Activated T-cell treated with anti-CD3 and anti-CD28 coated beads, Interleukin-2, amount 50 U/mL, for 24 hours (primary cell): ENCODE results near the gene DIS3L2.

Experiments
- DNase-seq: peaks from one replicate; pipeline ENCODE4 v3.0.0-alpha.2; 2020
- H3K27ac Mint-ChIP-seq: 2 replicates; pipeline ENCODE4 v1.8.0; 2020; ENCODE audit warnings: mild to moderate bottlenecking, mixed read lengths
- H3K27me3 Mint-ChIP-seq: 2 replicates; pipeline ENCODE4 v1.8.0; 2020; ENCODE audit warnings: mixed read lengths
- H3K36me3 Mint-ChIP-seq: 2 replicates; pipeline ENCODE4 v1.8.0; 2020; ENCODE audit warnings: low read depth, mixed read lengths
- H3K4me1 Mint-ChIP-seq: 2 replicates; pipeline ENCODE4 v1.8.0; 2020; ENCODE audit warnings: low read depth, mixed read lengths
- H3K4me3 Mint-ChIP-seq: 2 replicates; pipeline ENCODE4 v1.8.0; 2020; ENCODE audit warnings: mild to moderate bottlenecking, moderate library complexity, mixed read lengths
- H3K9me3 Mint-ChIP-seq: 2 replicates; pipeline ENCODE4 v1.8.0; 2020; ENCODE audit warnings: mixed read lengths

The DIS3L2 gene

DNA sequence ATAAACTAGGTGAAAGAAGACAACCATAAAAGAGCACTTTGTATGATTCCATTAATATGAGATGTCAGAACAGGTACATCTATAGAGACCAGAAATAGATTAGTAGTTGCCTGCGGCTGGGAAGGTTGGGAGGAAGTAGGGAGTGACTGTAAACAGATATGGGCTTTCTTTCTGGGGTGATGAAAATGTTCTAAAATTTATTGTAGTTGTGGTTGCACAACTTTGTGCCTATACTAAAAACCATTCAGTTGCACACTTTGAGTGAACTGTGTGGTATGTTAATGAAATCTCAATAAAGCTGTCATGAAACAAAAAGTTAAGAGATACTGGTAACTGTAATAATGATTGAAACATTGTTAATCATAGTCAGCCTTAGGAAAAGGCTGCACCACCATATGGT is 264.4 kb downstream of the DIS3L2 start:
- Mint-ChIP-seq H3K27me3 (no peaks in the 10 kb centered on the region), H3K27ac (no peak overlapping the region), H3K9me3 (no peaks in the 10 kb centered on the region), H3K4me1 (peaks cover 2% of the 10 kb centered on the region), H3K4me3 (no peak overlapping the region), H3K36me3 (peaks cover 35% of the 10 kb centered on the region)
- no peak for DNase-seq

DNA sequence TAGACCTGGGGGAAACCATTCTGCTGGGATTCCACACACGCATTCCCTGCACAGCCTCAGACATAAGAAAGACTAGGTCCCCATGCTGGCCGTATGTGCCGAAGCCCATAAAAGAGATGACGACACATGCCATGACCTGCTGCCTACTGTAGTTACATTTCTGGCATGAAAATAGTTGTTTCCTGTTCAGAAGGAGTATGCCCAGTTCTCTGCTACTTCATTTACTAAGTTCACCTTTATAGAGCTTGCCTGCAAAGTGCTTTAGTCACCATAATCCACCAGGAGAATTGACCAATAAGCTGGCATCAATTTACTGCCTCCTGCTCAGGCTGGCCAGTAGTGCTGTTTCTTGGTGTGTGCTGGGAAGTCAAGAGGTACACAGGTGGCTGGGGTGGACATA is 266.8 kb downstream of the DIS3L2 start:
- no peaks in the 10 kb centered on the region for H3K27me3 Mint-ChIP-seq
- no peak overlapping the region for H3K4me3 Mint-ChIP-seq
- H3K9me3 Mint-ChIP-seq, result no peaks in the 10 kb centered on the region
- peaks cover 14% of the 10 kb centered on the region for H3K4me1 Mint-ChIP-seq
- peaks cover 13% of the 10 kb centered on the region for H3K36me3 Mint-ChIP-seq
- DNase-seq, result no peak
- H3K27ac Mint-ChIP-seq, result no peak overlapping the region

DNA sequence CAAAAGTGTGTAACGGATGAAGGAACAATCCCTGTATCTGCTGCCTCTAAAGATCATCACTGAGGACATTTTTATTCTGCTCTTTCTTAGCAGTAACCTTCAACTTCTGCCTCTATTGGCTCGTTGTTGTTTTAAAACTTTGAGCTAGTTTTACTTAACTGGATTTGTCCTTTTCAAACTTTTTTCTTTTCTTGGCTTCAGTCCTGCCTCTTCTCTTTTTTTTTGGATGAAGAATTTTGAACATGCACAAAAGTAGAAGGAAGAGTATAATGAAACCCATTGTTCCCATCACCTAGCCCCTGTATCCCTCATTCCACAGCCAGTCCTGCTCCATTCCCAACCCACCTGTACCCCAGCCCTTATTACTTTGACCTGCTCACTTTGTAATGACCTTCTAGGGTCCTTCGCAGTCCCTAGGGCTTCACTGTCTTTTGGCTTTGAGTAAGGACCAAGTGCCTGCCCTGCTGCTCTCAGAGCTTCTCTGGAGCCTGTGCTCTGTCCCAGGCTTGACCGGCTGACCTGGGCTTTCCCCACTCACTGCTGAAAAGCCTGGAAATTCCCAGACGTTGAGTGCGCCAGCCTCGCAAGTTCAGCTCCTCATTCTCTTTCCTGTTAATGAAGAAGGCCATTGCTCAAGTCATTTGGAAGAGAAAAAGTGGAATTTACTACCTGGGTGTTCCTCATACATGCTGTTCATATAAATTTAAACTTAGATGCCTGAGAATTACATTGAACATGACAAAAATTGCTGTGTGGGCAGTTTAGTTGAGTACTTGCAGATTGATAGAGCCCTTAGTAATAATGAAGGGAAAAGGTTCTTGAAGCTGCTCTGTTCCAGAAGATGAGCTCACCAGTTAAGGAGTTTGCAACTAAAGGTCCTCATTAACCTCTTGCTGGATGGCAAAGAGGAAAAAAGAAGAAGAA is 267.7 kb downstream of the DIS3L2 start:
- H3K36me3 Mint-ChIP-seq, result peaks cover 6% of the 10 kb centered on the region
- H3K4me3 Mint-ChIP-seq, result no peak overlapping the region
- no peaks in the 10 kb centered on the region for H3K9me3 Mint-ChIP-seq
- DNase-seq, result no peak
- H3K27me3 Mint-ChIP-seq, result no peaks in the 10 kb centered on the region
- peaks cover 14% of the 10 kb centered on the region for H3K4me1 Mint-ChIP-seq
- H3K27ac Mint-ChIP-seq, result no peak overlapping the region

DNA sequence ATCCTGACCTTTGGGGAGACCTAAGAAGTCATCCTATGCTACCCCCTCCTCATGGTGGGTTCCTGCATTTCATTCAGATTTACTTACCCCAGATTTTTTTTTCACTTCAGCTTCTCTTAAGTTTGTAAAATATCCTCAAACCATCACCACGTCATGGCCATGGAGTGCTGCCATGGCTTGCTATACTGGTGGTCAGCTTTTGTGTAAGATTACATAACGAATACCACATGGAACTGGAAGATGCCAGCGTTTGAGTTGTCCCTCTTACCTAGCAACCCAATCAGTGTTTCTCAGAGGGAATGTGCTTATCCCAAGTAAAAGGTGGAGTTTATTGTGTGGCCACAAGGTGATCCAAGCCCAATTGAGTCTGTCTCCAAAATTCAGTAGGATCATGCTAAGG is 268.4 kb downstream of the DIS3L2 start:
- no peaks in the 10 kb centered on the region for H3K9me3 Mint-ChIP-seq
- H3K4me1 Mint-ChIP-seq, result peaks cover 16% of the 10 kb centered on the region
- H3K27me3 Mint-ChIP-seq, result no peaks in the 10 kb centered on the region
- DNase-seq, result no peak
- no peak overlapping the region for H3K27ac Mint-ChIP-seq
- no peak overlapping the region for H3K4me3 Mint-ChIP-seq
- H3K36me3 Mint-ChIP-seq, result peaks cover 6% of the 10 kb centered on the region

DNA sequence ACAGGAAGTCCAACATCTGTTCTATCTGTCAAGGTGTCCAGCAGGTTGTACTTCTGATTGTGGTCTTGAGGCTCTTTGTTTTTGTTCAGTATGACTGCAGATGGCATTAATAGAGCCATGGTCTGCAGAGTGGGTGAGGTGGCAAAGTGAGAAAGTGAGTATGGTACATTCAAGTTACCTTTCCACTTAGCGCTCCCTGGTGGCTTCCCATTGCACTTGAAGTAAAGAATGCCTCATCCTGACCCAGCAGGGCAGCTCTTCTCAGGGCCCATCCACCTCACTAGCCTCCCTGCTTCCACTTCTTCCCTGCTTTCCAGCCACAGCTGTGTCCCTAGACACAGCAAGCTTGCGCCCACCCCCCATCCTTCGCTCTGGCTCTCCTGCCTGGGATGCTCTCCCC is 269.0 kb downstream of the DIS3L2 start:
- no peaks in the 10 kb centered on the region for H3K9me3 Mint-ChIP-seq
- H3K27ac Mint-ChIP-seq, result peak overlapping the region; percentile 26
- H3K4me1 Mint-ChIP-seq, result peaks cover 20% of the 10 kb centered on the region
- H3K4me3 Mint-ChIP-seq, result no peak overlapping the region
- no peaks in the 10 kb centered on the region for H3K27me3 Mint-ChIP-seq
- no peak for DNase-seq
- H3K36me3 Mint-ChIP-seq, result peaks cover 6% of the 10 kb centered on the region

DNA sequence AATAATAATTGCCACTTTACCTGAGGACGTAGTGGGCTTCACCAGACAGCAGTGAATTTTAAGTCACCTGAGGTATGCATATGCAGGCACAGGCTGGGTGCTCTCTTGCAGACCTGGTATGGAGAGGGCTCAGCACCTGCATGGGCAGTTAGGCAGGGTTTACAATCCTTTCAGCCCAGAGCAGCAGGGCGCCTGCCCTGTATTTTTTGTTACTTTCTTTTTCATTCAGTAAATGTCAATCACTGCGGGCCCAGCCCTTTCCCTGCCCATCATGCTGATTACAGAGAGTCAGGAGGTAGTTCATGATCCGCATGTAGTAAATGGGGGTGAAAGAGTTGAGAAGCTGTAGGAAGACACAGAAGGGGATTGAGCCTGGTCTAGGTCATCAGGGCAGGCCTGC is 270.0 kb downstream of the DIS3L2 start:
- no peaks in the 10 kb centered on the region for H3K9me3 Mint-ChIP-seq
- DNase-seq, result no peak

DNA sequence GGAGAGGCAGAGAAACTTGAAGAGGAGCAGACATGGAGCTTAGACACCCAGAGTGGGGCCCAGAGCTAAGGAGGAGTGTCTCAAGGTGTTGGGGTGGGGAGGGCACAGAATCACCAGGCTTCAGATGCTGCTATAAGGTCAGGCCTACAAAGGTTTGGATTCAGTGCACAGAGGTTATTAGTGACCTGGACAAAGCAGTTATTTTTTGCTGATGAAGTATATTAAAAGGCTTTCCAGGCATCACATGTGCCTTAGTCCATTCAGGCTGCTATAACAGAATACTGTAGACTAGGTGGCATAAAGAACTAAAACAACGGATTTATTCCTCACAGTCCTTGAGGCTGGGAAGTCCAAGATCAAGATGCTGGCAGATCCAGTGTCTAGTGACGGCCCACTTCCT is 271.4 kb downstream of the DIS3L2 start:
- no peaks in the 10 kb centered on the region for H3K27me3 Mint-ChIP-seq
- DNase-seq, result no peak
- no peak overlapping the region for H3K27ac Mint-ChIP-seq
- H3K4me1 Mint-ChIP-seq, result peaks cover 38% of the 10 kb centered on the region
- H3K36me3 Mint-ChIP-seq, result peaks cover 6% of the 10 kb centered on the region
- no peaks in the 10 kb centered on the region for H3K9me3 Mint-ChIP-seq
- H3K4me3 Mint-ChIP-seq, result no peak overlapping the region

More for the DNA sequence above, 270.0 kb downstream of the DIS3L2 start:
- peaks cover 29% of the 10 kb centered on the region for H3K4me1 Mint-ChIP-seq
- H3K4me3 Mint-ChIP-seq, result no peak overlapping the region
- H3K36me3 Mint-ChIP-seq, result peaks cover 6% of the 10 kb centered on the region
- H3K27me3 Mint-ChIP-seq, result no peaks in the 10 kb centered on the region
- peak overlapping the region; percentile 0 for H3K27ac Mint-ChIP-seq

DNA sequence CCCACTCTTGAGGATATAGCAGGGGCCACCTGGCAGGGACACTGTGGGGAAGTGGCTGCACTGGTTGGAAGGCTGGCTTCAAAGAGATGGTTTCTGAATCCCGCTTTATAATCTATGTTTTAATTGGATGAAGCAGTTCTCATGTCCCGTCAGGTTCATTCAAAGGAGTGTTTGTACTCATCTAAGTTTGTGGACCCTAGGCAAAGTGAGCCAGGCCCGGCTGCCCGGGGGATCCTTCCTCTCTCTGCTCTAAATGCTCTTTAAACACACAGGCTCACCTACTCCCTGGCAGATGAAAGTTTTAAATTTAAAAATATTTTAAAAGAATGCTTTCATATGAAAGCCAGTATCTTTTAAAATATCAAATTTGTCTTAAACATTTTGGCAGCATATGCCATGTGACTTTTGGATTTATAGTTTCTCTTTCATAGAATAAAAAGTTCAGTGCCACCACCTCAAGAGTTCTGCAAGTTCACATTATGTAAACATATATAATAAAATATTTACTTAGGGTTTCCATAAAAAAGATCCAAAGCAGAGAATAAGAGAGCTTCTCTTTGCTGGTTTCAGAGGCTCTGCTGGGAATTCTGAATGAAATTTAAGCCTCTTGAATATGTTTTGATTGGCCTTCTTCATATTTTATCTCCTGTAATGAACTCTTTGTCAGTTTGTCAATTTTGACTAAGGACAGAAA is 273.6 kb downstream of the DIS3L2 start:
- Mint-ChIP-seq H3K27ac (peak overlapping the region; percentile 45), H3K4me3 (no peak overlapping the region), H3K9me3 (no peaks in the 10 kb centered on the region), H3K27me3 (no peaks in the 10 kb centered on the region), H3K4me1 (peaks cover 55% of the 10 kb centered on the region), H3K36me3 (peaks cover 24% of the 10 kb centered on the region)
- DNase-seq, result no peak

DNA sequence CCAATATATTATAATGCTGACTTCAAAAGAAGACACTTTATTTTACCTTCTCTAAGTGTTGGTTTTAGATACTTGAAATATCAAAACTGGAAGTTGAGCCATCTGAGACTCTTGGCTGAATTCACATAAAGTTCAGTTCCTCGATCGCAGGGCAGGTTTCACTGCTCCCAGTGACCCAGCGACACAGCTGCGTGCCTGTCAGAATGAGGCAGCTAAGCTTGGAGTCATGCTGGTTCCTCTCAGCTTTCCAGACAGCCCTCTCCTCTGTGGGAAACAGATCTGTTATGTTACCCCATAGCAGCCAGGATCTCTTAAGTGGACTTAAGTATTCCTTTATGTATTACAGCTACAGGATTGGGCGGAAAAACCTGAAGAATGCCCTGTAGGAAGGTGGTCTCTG is 274.2 kb downstream of the DIS3L2 start:
- no peaks in the 10 kb centered on the region for H3K9me3 Mint-ChIP-seq
- H3K36me3 Mint-ChIP-seq, result peaks cover 28% of the 10 kb centered on the region
- no peak for DNase-seq
- no peak overlapping the region for H3K4me3 Mint-ChIP-seq
- H3K27ac Mint-ChIP-seq, result peak overlapping the region; percentile 16
- peaks cover 61% of the 10 kb centered on the region for H3K4me1 Mint-ChIP-seq
- H3K27me3 Mint-ChIP-seq, result no peaks in the 10 kb centered on the region

DNA sequence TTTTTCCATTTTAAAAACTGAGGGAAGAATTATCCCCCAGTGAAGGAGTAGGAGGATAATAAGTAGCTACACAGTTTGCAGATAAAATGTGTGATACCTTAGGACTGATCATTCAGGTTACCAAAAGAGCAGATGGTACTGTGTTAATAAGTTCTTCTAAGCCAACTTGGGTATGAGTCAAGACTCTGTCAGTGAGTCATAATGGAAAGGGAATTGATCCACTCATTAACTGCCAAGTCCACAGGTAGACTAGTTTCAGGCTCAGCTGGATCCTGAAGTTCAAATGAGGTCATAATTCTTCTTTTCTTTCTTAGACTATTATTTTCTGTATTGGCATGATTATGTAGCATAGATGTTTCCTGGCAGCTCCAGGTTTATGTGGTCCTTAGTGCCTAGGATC is 274.7 kb downstream of the DIS3L2 start:
- H3K36me3 Mint-ChIP-seq, result peaks cover 32% of the 10 kb centered on the region
- DNase-seq, result no peak
- peak overlapping the region; percentile 16 for H3K27ac Mint-ChIP-seq
- H3K4me3 Mint-ChIP-seq, result no peak overlapping the region
- H3K9me3 Mint-ChIP-seq, result no peaks in the 10 kb centered on the region
- H3K27me3 Mint-ChIP-seq, result no peaks in the 10 kb centered on the region
- H3K4me1 Mint-ChIP-seq, result peaks cover 63% of the 10 kb centered on the region

DNA sequence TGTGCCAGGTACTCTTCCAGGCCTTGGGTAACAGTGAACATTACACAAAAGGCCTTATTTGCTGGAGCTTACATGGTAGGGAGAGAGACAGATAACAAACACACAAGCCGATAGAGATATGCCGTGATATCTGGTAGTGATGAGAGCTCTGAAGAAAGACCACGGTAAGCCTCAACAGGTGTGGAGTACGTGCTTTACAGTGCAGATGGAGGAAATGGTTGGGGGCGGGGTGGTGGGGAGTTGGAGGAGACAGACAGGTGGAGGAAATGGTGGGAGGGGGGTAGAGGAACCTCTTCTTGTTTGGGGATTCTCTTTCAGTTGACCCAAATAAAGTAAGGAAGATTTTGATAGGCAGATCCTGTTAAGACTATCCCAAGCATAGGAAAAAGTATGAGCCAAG is 276.0 kb downstream of the DIS3L2 start:
- no peaks in the 10 kb centered on the region for H3K9me3 Mint-ChIP-seq
- peak overlapping the region; percentile 44 for H3K27ac Mint-ChIP-seq
- H3K27me3 Mint-ChIP-seq, result no peaks in the 10 kb centered on the region
- DNase-seq, result no peak
- H3K4me1 Mint-ChIP-seq, result peaks cover 55% of the 10 kb centered on the region
- H3K36me3 Mint-ChIP-seq, result peaks cover 32% of the 10 kb centered on the region
- H3K4me3 Mint-ChIP-seq, result no peak overlapping the region

DNA sequence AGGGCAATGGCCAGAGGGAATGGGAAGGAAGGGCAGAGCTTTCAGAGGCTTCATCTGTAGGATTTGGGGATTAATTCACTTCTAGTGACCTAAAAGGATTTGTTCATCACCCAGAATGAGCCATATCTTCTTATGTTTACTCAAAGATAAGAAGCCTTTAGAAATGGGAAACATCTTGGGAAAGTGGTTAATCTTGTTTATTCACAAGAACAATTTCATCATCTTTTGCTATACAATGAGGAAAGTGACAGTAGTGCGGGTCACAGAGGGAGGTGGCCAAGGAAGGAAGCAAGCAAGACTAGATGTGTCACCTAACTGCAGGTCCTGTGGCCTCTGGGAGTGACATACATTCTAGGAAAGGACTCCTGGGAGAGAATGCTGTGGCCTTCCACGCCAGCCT is 276.6 kb downstream of the DIS3L2 start:
- Mint-ChIP-seq H3K27ac (no peak overlapping the region), H3K27me3 (no peaks in the 10 kb centered on the region), H3K4me1 (peaks cover 52% of the 10 kb centered on the region), H3K4me3 (no peak overlapping the region), H3K36me3 (peaks cover 32% of the 10 kb centered on the region), H3K9me3 (no peaks in the 10 kb centered on the region)
- no peak for DNase-seq

DNA sequence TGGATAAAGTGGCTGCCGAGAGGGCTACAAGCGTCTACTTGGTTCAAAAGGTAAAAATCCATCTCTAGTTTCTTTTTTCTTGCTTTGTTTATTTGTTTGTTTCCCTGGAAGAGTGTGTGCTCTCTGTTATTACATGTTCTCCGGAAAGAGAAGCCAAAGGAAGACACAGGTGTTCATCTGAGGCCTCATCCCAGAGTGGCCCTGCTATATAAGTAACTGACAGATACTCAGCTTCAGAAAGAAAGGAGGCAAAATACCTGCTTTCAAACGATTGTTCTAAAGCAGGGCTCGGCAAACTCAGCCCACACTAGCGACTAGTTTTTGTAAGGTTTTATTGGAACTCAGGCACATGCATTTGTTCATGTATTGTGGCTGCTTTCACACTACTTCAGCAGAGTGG is 277.1 kb downstream of the DIS3L2 start:
- H3K4me1 Mint-ChIP-seq, result peaks cover 52% of the 10 kb centered on the region
- no peak for DNase-seq
- H3K27me3 Mint-ChIP-seq, result no peaks in the 10 kb centered on the region
- H3K27ac Mint-ChIP-seq, result no peak overlapping the region
- no peak overlapping the region for H3K4me3 Mint-ChIP-seq
- no peaks in the 10 kb centered on the region for H3K9me3 Mint-ChIP-seq
- peaks cover 32% of the 10 kb centered on the region for H3K36me3 Mint-ChIP-seq

DNA sequence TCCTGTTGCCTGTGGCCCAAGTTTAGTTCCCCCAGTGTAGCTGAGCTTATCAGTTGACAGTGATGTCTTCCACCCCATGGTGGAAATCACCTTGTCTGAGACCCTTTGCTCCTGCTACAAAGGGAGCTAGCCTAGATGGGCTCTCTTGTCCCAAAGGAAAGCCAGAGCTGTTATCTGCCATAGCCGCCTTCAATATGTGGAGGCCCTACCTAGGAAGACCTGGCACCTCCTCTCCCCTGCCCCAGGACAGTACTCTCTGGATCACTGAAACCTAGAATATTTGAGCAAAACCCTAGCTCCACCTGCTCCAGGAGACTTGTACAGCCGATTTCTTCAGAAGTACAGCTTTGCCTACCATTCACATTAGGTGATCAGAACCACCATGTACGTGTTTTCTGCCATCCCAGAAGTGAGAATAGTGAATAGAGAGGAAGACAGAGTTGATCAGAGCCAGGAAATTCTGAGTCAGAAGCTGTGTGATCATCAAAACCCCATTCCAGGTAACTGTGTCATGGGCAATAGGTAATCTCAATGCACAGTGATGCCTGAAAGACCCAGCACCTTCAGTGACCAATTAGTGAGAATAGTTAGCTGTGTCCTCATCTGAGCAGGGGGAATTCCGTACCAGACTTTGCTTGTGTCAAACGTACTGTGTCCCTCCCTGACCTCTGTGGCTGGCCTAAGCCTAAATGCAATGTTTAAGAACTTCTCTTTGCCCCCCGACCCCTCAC is 278.6 kb downstream of the DIS3L2 start:
- peaks cover 32% of the 10 kb centered on the region for H3K36me3 Mint-ChIP-seq
- H3K4me1 Mint-ChIP-seq, result peaks cover 50% of the 10 kb centered on the region
- H3K27ac Mint-ChIP-seq, result peak overlapping the region; percentile 93
- no peaks in the 10 kb centered on the region for H3K9me3 Mint-ChIP-seq
- H3K27me3 Mint-ChIP-seq, result no peaks in the 10 kb centered on the region
- H3K4me3 Mint-ChIP-seq, result peak overlapping the region; percentile 1
- DNase-seq, result peak; percentile 41
